NAMALWA (cell line): ENCODE results near the gene MSI1.

Experiments
- DNase-seq: peaks from one replicate; pipeline ENCODE4 v3.0.0-alpha.2; 2015; ENCODE audit warnings: low spot score

The MSI1 gene

DNA sequence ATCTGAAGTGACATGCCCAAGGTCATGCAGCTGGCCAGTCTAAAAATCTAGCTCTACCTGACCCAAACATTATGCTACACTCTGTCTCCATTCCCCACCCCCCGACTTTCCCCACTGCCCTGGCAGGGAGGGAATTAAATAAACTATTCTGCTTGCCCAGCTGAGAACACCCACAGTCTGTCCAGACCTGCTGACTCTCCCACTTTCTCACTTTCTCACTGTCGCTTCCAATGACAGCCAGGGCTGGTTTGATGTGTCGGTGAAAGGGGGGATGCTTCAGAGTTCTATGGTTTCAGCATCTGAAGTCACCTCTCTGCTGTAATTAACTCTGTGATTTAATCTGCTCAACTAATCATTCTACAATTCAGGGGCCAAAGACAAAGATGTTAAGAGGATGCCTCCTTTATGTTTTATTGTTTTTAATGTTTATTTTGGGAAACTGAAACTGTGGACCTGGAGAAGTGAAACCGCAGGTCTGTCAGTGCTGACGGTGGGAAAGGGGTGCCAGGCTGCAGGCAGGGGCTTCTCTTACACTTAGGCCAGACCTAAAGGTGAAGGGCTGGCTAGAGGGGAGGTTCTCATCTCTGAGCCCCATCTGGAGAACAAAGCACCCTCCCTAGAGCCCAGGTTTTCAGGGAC is 8.1 kb upstream of the MSI1 start:
- DNase-seq: no peak

DNA sequence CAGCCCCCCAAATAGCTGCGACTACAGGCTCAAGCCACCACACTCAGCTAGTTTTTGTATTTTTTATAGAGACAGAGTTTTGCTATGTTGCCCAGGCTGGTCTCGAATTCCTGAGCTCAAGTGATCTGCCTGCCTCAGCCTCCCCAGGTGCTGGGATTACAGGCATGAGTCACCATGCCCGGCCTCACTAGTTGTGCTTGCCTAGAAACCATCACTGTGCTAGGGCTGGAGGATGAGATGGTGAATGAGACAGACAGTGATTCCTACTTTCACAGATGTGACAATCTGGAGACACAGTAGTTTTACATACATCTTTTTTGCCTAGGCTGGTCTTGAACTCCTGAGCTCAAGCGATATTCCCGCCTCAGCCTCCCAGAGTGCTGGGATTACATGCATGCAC is 7.5 kb upstream of the MSI1 start:
- no peak for DNase-seq

DNA sequence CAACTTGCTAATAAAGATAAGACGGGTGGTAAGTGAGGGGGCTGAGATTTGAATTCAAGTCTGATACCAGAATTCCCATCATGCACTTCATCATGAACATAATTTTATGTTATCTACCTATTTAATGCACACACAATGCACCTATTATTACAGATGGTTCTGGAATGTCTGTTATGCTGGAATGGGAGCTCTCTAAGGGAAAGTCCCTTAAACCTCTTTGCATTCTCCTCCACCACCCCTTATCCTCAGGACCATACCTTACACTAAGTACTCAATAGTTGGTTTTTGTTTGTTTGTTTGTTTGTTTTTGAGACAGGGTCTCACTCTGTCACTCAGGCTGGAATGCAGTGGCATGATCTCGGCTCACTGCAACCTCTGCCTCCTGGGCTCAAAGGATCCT is 7.0 kb upstream of the MSI1 start:
- no peak for DNase-seq

DNA sequence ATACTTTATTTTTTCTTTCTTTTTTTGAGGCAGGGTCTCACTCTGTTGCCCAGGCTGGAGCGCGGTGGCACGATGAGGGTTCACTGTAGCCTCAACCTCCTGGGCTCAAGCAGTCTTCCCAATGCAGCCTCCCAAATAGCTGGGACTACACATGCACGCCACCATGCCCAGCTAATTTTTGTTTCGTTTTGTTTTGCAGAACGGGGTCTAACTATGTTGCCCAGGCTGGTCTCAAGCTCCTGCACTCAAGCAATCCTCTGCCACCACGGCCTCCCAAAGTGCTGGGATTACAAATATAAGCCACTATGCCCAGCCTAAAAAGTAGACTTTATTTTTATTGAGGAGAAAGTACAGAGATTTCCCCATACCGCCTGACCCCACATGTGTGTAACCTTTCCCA is 4.7 kb upstream of the MSI1 start:
- no peak for DNase-seq

DNA sequence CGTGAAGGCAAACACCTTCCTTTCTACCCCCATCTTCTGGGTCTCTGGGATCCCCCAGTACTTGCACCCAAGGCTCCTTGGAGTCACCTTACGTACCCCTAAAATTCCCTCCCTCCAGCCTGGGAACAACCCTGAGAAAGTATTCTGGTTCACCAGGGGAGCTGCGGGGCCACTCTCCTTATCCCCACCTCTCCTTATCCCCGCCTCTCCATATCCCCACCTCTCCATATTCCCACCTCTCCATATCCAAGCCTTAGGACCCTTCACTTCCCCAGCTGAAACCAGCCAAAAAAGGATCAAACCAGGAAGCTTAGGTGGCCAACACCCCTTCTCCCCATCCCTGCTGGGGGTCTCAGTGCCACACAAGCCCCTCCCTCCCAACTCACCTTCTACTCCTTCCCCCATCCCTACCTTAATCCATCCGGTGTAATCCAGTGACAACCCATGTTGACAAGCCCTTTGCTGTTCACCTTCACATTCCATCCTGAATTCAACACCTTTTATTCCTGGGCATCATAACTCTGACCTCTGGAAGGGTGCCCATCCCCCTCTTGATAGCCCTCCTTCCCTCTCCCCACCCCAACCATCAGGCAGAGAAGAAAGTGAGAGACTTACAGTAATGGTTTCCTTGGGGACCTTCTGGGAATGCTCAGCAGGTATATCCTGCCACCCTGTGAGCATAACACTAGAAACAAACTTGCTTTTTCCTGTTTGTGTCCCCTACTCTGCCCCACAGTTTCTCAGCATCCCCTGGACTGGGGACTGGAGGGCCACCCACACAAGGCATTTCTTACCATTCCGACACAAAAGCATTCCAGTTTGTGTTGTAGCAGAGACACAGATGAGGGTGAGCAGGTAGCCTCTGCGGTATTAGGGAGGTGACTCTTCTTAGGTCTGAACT is 1.6 kb upstream of the MSI1 start:
- no peak for DNase-seq

DNA sequence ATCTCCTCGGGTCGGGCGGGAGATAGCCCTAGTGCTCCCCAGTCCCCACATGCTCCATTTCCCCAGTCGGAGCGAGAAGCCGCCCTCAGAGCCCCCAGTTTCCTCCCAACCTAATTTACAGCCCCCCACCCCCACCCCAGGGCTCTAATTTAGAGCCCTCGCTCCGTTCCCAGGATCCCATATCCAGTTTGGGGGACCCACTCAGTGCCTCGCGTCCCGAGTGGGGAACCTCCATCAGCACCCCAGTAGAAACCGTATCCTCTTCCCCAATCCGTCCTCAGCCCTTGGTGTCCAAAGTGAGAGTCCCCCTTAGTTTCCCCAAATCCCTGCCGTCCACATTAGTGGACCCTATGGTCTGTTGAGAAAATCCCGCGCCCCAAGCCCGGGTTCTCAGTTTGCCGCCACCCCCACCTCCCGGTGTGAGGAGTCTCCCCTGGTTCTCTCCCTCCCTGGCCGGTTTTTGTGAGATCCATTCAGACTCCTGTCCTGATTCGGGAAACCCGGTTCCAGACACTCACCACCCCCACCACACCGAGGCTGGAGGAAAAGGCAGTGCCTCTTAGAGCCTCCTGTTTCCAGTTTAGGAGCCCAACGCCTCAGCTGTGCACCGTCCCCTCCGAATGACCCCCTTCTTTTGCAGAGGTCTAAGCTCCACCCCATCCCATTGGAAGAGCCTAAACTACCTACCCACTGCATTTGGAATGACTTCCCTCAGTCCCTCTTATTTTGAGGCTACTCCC is 809 bp upstream of the MSI1 start:
- no peak for DNase-seq

DNA sequence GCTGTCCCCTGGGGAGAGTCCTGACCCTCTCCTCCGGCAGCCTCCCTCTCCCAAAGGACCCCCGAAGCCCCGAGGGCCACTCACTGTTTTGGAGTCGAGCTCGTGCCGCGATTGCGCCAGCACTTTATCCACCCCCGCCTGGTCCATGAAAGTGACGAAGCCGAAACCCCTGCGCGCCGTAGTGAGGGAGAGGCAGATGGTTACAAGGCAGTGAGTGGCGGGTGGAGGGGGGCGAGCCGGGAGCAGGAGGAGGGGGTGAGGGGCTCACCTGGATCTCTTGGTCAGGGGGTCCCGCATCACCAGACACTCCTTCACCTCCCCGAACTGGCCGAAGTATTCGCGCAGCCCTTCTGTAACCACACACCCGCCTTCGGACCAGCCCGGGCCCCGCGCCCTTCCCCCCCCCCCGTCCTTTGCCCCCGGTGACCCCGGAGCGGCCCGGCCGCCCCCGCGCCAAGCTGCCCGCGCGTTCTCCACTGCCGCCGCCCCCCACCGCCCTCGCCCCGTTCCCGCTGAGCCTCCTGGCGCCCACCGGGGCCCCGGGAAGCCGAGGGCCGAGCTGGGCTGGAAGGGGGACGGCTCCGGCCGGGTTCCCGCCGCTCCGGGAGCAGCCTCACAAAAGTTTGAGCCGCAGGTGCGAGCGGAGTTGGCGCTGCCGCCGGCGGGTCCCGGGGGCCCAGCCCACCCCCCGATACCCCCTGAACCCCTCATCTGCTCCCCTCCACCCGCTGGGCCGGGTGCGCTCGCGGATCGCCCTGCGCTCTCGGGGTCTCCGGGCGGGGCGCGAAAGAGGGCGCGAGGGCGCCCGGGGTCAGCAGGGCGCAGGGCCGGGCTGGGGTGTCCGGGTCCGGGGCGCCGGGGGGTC is 808 bp downstream of the MSI1 start:
- DNase-seq: no peak

DNA sequence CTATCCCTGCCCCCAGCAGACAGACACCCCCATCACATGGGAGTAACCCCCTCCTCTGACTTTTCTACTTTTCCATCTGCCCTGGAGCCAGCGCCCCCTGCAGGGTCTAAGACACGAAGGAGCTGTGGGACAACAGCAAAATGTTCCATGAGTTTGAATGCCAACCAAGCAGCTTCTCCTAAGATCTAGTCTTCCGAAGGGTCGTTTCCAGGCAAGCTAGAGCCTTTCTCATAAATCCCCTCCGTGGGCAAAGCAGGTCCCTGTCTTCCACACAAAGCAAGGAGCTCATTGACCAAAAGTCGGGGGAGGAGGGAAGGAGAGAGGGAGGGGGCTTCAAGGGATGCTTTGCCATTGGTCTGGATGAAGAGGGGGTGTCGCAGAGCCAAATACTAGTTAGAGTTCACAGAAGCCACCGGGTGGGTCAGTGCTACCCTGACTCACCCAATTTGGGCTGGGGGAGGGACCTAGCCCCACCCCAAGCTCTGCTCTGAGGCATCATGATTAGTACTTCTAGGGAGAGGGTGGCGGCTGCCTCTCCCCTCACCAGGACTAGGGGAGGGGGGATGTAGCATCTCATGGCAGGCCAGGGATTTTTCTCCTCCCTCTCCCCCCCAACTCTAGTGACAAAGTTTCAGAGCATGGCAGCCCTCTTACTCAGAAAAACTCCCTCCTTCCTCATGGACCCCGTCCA is 1.6 kb downstream of the MSI1 start:
- peak; percentile 22 for DNase-seq

DNA sequence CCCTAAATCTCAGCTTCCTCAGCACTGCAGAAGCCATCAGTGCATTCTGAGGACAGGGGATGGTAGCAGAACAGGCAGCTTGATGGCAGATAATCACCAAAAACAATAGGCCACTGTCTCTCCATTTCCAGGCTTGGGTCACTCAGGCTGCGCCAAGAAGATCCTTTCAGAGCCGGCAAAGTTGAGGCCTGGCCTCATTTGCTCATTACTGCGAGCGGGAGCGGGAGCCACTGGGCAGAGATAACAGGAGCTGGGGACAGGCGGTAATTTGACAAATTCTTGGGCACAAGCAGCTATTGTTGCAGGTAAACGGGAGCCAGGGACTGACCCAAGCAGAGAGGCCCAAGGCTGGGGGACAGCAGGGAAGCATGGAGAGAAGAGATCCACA is 2.1 kb downstream of the MSI1 start:
- no peak for DNase-seq

DNA sequence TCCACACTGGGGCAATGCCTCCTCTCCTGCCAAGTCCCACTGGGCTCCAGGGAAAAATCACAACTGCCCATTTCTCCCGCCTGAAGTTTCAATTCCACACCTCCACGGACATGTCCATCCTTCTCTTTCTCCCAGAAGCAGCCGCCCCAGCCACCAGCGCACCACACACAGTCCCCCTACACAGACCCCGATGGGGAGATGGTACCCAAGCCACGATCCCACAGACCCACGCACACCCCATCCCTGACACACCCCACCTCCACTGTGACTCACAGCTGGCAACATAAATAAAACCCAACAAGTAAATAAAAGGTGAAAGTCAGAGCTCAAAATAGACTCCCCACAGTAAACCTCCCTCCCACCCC is 2.6 kb downstream of the MSI1 start:
- no peak for DNase-seq

DNA sequence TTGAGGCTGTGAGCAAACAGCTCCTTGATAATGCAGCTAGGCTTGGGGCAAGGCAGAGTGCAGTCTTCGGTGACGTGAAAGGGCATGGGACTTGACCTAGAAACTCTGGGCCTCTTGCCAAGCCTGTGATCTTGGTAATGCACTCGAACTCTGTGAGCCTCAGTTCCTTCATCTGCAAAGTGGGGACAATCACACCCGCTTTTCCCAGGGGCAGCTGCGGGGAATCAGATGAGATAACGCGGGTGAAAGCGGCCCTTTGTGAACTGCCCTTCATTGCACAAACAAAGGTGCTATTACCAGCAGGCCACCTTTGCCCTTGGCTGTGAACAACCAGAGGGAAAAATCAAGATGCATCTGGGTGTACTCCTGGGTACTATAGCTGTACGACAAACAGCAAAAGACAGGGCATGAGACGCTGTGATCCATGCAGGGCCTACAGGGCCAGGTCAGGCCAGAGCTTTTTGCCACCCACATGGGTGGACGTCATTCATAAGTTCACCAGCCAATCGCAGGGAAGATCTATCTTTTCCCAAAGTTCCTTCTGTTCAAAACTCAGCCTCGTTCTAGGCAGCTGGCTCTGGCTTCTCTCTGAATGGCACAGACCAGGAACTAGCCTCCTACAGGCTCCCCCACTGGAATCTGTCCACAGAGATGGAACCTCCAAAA is 3.2 kb downstream of the MSI1 start:
- peak; percentile 21 for DNase-seq

DNA sequence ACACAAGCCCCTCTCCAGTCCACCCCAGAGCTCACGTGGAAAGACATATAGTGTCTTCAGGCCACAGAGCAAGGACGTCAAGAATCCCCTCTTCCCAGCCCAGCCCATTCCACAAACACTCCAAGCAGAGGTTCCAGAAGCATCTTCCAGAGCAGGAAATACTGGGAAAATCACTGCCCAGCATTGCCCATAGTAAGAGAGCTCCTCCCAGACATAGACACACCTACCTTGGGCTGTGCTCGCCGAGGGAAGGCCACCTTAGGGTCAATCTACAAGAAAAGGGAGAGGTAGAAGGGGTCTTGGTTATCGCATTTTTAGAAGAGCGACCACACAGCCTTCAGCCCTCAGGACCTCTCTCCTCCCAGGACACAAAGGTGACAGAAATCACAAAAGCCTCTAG is 4.5 kb downstream of the MSI1 start:
- DNase-seq: no peak

DNA sequence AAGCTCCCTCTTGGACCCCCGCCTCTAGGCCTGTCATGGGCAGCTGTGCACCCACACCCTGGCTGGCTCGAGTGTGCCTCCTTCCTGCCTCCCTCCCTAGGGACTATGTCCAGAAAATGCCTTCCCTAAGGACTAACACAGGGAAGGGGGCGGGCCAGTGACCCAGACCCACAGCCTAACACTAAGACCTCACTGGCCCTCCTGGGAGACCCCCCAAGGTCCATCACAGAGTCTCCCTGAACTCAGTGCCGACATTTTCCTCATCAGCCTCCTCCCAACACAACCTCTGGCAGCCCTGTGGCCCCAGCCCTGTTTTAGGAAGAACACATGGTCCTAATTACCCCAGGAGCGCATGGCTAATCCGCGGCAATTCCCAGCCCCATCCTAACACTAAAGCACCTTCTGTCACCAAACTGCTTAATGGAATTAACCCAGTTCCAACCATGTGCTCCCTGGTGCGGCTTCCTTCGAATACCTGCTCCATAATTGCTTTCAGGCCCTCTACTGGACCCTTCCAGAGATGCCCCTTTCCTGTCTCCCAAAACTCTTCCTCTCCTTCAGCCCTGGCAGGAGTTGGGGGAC is 5.6 kb downstream of the MSI1 start:
- no peak for DNase-seq

DNA sequence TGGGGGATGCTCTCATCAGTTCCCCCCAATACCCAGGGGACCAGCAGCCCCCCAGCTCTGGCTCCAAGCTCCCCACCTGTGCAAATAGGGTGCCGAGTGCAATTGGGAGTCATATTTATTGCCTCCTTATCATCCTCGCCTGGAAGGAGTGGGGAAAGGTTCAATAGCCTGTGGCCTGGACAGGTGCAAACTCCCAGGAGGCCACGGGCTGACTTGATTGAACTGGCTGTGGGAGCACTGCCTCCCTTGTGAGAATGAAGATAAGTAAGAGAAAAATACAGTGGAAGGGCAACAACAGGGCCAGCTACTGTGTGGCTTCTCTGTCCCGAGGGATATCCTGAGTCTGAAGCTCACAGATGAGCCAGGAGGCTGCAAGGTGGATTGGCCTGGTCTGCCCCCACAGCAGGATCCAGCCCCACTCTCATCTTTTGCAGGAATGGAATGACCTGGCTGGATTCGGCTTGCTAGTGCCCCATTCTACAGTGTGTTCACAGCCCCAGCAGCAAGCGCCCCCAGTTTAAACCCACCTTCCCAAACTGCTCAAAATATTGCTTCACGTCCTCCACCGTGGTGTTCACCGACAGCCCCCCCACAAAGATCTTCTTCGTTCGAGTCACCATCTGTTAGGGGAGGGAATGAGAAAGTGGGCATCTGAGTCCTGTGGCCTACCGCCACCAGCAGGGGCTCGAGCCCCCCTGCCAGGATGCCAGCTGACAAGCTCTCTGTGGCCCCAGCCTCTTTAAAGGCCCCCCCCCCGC is 6.3 kb downstream of the MSI1 start:
- no peak for DNase-seq

DNA sequence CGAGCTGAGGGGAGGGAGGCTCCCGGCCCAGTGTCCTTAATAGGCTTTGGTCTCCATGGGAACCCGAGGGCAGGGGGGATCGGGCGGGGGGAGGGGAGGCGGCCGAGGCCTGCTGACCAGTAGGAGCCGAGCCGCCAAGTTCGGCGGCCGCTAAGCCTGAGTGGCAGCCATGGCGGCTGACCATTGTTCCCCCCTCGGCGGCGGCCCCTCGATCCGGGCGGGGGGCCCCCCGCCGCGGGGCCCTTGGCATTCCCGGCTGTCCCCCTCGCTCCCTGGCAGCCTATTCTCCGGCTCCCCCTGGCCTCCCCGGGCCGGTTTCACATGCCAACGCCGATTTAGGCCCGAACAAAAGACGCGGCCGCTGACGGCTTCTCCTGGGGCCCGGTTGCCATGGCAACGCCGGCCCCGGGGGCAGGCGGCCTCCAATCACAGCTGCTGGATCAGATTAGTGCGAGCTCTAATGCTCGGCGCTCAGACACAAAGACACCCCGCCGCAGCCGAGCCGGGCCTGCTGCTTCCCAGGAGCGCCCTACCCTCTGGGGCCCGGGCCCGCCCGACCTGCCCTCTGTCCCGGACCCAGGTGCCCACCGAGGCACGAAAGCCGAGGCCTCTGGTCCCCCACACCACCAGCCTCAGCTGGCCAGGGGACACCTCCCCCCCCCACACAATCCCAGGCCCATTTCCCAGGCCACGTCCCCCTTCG is 7.3 kb downstream of the MSI1 start:
- DNase-seq: peak; percentile 26

DNA sequence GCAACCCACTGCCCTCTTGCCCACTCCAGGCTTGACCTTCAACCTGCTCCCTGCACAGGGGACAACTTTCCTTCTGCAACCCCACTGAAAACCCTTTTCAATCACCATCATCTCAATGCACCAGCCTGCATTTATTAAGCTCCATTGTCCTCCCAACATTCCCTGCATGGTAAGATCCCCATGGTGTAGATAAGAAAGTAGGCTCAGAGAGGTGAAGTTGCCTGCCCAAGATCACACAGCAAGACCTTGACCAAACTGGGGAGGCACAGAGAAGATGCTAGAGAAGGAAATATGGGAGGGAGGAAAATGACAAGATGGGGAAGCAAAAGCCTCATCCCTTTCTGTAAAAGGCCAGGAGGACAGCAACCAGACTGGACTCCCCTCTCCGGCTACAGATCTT is 9.8 kb downstream of the MSI1 start:
- no peak for DNase-seq

DNA sequence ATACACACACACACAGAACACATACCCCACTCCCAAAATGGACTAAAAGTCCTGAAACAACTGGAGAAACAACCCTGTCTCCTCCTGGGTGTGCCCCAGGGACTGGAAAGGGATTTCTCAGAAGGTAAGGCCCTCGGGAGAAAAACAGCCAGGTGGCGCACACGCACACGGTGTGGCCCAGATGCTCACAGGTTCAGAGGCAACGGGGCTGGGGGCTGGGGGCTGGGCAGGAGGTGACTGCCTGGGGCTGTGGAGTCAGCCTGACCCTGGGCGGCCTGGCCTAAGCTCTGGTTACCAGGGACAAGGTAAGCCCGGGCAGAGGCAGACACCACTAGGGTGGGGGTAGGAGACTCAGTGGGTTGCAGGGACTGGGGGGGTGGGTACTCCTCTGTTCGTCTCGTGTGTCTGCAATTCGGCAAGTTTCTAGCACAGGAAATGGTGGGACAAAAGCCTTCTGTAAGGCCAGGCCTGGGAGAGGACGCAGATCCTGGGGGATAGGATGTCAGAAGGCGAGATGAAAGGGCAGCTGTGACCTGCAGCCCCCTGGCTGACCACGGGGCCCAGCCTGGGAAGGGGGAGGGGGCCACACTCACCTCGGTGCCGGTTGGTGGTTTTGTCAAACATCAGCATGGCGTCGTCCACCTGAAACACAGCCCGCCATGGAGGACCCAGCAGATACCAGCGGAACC is 10.4 kb downstream of the MSI1 start:
- no peak for DNase-seq

DNA sequence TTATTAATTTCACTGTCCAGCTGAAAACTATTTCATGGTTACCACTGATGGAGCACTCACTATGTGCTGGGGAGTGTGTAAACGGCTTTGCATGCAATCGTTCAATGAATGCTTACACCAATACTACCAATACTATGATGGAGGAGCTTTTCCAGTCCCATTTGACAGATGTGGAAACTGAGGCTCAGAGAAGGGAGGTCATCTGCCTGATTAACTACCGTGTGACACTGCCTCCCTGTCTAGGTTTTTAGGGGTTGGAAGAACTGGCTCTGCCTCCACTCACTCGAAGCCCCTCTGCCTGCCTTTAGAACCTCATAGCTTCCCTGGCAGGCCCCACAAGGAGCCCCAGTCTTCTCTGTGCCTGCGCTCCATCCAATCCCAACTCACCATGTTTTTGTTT is 11.9 kb downstream of the MSI1 start:
- DNase-seq: no peak
